Left lung (tissue), 10 donors: ENCODE data around the gene ABTB1. TPM values are rescaled to one million over a fixed set of nuclear protein-coding genes. Genes with fewer than 3 reads are reported as not detected.
A peak's percentile ranks its signal among the peaks of the same experiment; 100 is the strongest.

Source experiments
- ATAC-seq: fragments of 200-7000 bp; cut with Tn5 transposase; one replicate; pipeline ENCODE4 v1.9.1; 2020; ENCODE audit warnings: moderate library complexity
- DNase-seq, 4 donors: peaks; one replicate each; pipeline ENCODE4 v3.0.0-alpha.2; 2013 to 2020
- H3K27ac ChIP-seq, 2 donors: fragments of 200-600 bp; sonication (generic) in 1 of 2; one replicate each; pipeline versions ENCODE4 v1.5.0 to v1.8.0; 2020 to 2021
- H3K27me3 ChIP-seq, 2 donors: fragments of 200-600 bp; sonication (generic) in 1 of 2; one replicate each; pipeline versions ENCODE4 v1.5.0 to v1.8.0; 2020 to 2021
- H3K36me3 ChIP-seq, 2 donors: fragments of 200-600 bp; sonication (generic) in 1 of 2; one replicate each; pipeline versions ENCODE4 v1.5.0 to v1.8.0; 2020 to 2021
- H3K4me1 ChIP-seq, 2 donors: fragments of 200-600 bp; one replicate each; pipeline ENCODE4 v1.8.0; 2021
- H3K4me3 ChIP-seq, 2 donors: fragments of 200-600 bp; sonication (generic) in 1 of 2; one replicate each; pipeline versions ENCODE4 v1.5.0 to v1.8.0; 2020 to 2021; ENCODE audit warnings: mild to moderate bottlenecking in 1 of 2
- H3K9me3 ChIP-seq, 2 donors: fragments of 200-600 bp; sonication (generic) in 1 of 2; one replicate each; pipeline versions ENCODE4 v1.5.0 to v1.8.0; 2020 to 2021
- intact Hi-C, 2 donors: fragments of 100-400 bp; cut with DNase I; formaldehyde crosslinking; loops; one replicate each; pipeline versions ENCODE4 v1.11.2 to v1.14.2; 2022
- polyA plus RNA-seq, 6 donors: library from polyadenylated mRNA; unstranded; fragments of 120-200 nt; gene quantifications; one replicate each; pipeline ENCODE4 v1.2.1, GENCODE V29; 2013; ENCODE audit not compliant: insufficient read length in 6 of 6
- total RNA-seq, 2 donors: library from RNA; stranded (reverse); fragmentation: NEBNext Ultra II Directional; extraction: Animal tissue kit (Norgen Biotek cat#: 25700); gene quantifications; one replicate each; pipeline ENCODE4 v1.2.1, GENCODE V29; 2021
- TF ChIP-seq, protein P1 (sequence below), 2 donors: fragments of 200-600 bp; sonication (generic) in 1 of 2; IDR thresholded peaks; one replicate each; pipeline versions ENCODE4 v1.5.0 to v1.8.0; 2021; ENCODE audit warnings: antibody characterized with exemption in 2 of 2
- donor health status: DM: no; HTN: yes; CAD: no.
- donor health status: DM: no; HTN: no; CAD: no.

ABTB1 gene
- total and polyA plus RNA-seq, 8 donors, result 20.2 to 56.1 (median 26.8) TPM

DNA sequence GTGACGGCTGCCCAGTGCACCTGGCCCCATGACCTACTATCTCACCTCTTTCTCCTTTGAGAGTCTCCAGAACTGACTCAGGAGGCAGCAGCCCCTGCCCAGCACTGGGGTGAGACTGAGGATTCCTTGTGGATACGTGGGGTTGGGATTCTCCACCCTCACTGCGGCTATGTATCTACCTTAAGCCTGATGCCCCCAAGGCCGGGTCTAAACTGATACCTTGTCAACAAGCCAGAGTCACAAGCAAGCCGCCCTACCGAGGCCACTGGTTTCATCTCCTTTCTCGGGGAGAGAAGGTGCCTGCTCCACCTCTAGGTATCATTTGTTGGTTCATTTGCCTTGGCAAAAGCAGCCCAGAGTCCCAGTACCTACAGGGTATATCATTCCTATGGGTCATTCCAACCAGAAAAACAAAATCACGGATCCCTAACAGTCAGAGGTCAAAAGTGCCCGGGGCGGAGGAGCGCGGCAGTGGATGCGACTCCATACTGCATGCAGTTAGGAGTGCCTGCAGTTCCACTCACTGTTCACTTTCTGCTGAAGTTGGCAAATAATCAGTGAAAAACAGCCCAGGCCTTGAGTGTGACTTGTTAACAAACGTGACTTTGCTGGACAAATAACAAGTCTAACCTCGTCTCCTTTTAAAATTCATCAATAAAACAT, 47.5 kb downstream of the ABTB1 start:
- DNase-seq (no peak), ATAC-seq (no peak)
- Histone ChIP-seq H3K27ac (no peak overlapping the region), H3K4me1 (peaks cover 23 to 28% of the 10 kb centered on the region in 2 donors), H3K36me3 (peaks cover 0 to 33% of the 10 kb centered on the region in 2 donors), H3K4me3 (no peak overlapping the region), H3K9me3 (no peaks in the 10 kb centered on the region), H3K27me3 (no peaks in the 10 kb centered on the region)
- intact Hi-C loops, result no loop called here
- TF ChIP-seq, protein P1, sequence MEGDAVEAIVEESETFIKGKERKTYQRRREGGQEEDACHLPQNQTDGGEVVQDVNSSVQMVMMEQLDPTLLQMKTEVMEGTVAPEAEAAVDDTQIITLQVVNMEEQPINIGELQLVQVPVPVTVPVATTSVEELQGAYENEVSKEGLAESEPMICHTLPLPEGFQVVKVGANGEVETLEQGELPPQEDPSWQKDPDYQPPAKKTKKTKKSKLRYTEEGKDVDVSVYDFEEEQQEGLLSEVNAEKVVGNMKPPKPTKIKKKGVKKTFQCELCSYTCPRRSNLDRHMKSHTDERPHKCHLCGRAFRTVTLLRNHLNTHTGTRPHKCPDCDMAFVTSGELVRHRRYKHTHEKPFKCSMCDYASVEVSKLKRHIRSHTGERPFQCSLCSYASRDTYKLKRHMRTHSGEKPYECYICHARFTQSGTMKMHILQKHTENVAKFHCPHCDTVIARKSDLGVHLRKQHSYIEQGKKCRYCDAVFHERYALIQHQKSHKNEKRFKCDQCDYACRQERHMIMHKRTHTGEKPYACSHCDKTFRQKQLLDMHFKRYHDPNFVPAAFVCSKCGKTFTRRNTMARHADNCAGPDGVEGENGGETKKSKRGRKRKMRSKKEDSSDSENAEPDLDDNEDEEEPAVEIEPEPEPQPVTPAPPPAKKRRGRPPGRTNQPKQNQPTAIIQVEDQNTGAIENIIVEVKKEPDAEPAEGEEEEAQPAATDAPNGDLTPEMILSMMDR (IDR thresholded peaks at IDR 0.05), result no peak

DNA sequence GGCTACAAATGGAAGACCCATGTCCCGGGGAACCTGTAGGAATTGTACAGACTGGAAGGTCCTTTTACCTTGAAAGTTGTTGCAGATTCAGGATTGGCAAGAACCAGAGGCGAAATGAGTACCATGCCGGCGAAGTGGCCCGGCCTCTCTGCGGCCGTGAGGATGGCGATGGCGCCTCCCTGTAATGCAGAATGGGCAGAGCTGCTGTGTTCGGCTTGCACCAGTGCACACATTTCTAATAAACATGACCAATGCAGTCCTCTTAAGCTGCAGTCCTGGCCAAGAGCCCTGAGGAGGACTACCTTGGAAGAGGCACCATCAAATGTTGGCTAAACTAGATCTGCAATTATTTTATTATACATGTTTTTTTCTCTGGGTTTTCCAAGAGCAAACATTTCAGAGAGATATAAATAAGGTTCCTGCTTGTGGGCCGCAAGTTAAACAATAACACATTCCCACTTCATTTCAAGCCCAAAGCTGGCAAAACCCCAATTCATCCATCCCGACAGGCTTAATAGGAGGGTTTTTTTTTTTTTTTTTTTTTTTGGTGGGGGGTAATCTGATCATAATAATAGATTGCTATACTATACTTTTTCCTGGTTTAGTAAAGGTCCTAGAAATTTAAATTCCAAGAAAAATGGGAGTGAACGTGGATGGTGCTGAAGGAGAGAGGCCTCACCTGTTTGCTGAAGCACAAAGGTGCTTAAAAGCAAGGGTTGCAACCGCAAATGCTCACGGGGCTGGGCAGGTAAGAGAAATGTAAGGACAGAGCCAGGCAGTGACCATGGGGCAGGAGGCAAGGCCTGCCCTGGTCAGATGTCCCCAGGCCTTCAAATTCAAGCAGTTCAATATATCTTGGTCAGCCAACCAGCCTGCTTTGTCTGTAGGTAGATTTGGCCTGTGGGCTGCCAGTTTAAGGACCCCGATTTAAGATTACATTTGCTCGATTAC, 48.5 kb downstream of the ABTB1 start:
- H3K9me3 ChIP-seq, result no peaks in the 10 kb centered on the region
- TF ChIP-seq, protein P1 (IDR thresholded peaks at IDR 0.05), result no peak
- no peaks in the 10 kb centered on the region for H3K27me3 ChIP-seq
- H3K36me3 ChIP-seq, result peaks cover 0 to 33% of the 10 kb centered on the region in 2 donors
- intact Hi-C loops, result no loop called here
- H3K4me3 ChIP-seq, result no peak overlapping the region
- no peak for DNase-seq
- peaks cover 22 to 23% of the 10 kb centered on the region in 2 donors for H3K4me1 ChIP-seq
- H3K27ac ChIP-seq, result peak overlapping the region; percentile 33 to 41
- ATAC-seq, result peak; percentile 83

DNA sequence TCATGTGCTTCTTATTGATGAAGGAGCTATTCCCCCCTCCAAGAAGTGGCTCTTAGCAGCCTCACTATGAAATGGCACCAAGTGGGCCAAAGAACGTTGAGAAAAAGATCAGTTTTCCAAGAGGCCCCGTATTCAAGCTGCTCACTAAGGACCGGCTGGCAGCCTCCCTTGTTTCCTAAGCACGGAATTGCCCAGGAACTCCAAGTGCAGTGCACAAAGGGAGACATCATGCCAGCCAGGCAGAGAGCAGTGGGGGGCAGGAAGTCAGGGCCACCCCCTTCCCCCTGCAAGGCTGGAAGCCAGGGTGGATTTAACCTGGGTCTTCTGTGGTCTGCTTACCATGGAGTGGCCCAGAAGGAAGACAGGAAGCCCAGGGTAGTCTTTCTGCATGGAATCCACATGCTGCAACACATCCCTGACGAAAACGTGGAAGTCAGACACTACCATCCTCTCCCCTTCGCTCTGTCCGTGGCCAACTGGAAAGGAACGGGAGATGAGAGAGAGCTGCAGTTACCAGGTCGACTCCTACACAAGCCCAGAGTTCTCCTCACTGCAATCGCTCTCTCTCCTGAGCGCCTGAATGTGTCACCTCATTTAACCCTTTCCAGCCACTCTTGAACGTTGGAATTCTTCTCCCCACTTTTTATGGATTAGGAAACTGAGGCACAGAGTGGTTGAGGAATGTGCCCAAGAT, 49.5 kb downstream of the ABTB1 start:
- intact Hi-C loops, result no loop called here

DNA sequence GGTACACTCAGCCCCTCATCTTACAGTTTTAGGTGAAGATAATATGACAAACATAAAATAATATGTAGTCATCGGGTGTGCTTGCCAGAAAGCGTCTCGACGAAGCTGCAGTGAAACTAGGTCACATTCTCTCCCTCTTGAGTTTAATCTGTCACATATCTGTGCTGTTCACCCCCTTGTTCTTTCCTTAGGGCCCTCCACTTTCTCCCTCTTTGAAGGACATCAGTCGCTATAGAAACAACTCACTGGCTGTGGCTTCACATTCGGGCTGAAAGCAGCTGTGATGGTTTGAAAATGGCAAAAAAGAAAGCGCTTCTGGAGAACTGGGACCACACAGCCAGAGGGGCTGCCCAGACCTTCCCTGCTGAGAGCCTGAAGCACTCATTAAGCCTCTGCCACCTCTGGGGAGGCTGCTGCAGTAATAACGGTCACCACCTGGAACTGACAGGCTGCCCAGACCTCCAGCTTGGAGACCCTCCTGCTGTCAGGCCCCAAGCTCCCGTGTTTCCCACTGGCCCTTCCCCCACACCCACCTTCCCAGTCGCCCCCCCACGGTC, 50.3 kb downstream of the ABTB1 start:
- peak; percentile 48 for ATAC-seq
- Histone ChIP-seq H3K27me3 (no peaks in the 10 kb centered on the region), H3K36me3 (peaks cover 0 to 29% of the 10 kb centered on the region in 2 donors), H3K4me3 (no peak overlapping the region), H3K27ac (peak overlapping the region in 1 of 2 donors; percentile 41), H3K4me1 (peaks cover 23 to 27% of the 10 kb centered on the region in 2 donors), H3K9me3 (no peaks in the 10 kb centered on the region)
- TF ChIP-seq, protein P1 (IDR thresholded peaks at IDR 0.05), result no peak
- DNase-seq, result peak in 1 of 4 donors; percentile 59
- intact Hi-C loops, result no loop called here

More for the DNA sequence above, 49.5 kb downstream of the ABTB1 start:
- Histone ChIP-seq H3K4me1 (peaks cover 23 to 27% of the 10 kb centered on the region in 2 donors), H3K27ac (peak overlapping the region; percentile 33 to 41), H3K9me3 (no peaks in the 10 kb centered on the region), H3K4me3 (no peak overlapping the region), H3K36me3 (peaks cover 0 to 29% of the 10 kb centered on the region in 2 donors), H3K27me3 (no peaks in the 10 kb centered on the region)
- TF ChIP-seq, protein P1 (IDR thresholded peaks at IDR 0.05), result no peak
- peak; percentile 34 for ATAC-seq
- DNase-seq, result no peak
